ENCODE results near the gene CD4. TPM values are rescaled to one million over a fixed set of nuclear protein-coding genes. Genes with fewer than 3 reads are reported as not detected.

Gene CD4
- total RNA-seq, 1 experiment from 2014 or later = 0.42 TPM

DNA sequence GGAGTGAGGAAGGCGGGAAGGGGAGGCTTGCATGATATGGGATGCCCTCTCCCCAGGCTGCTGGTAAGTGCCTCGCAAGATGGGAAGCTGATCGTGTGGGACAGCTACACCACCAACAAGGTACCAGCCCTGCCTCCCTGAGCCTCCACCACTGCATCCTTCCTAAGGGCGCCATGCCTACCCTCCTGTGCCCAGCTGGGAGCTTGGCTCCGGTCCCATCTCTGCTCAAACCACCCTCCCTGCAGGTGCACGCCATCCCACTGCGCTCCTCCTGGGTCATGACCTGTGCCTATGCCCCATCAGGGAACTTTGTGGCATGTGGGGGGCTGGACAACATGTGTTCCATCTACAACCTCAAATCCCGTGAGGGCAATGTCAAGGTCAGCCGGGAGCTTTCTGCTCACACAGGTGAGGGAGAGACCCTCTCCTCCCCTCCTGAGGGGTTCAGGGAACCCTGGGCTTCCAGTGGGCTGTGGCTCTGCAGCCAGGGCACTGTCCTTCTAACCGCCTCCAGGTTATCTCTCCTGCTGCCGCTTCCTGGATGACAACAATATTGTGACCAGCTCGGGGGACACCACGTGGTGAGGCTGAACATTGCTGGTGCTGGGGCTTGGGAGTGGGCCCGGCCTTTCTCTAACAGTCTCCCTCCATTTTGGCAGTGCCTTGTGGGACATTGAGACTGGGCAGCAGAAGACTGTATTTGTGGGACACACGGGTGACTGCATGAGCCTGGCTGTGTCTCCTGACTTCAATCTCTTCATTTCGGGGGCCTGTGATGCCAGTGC, 54.0 kb downstream of the CD4 start (continued):
- no peak for TF ChIP-seq RAD21 (IDR thresholded peaks at IDR 0.05; ENCODE audit: low read depth)
- no peak for TF ChIP-seq YY1 (IDR thresholded peaks at IDR 0.05; ENCODE audit: extremely low read depth, insufficient replicate concordance, low read depth, low read length)
- no peak for TF ChIP-seq JUND (IDR thresholded peaks at IDR 0.05)
- TF ChIP-seq ZNF274 (IDR thresholded peaks at IDR 0.05; ENCODE audit: low read depth, low read length) = no peak

DNA sequence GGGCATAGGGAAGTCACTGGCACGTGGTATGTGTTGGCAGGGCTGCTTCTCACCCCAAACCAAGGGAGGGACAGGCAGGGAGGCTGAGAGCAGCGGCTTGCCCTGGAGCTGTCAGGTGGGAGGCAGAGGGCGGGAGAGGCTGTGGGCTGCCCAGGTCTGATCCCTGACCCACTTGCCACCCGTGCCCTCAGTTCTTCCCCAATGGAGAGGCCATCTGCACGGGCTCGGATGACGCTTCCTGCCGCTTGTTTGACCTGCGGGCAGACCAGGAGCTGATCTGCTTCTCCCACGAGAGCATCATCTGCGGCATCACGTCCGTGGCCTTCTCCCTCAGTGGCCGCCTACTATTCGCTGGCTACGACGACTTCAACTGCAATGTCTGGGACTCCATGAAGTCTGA, 56.1 kb downstream of the CD4 start:
- H3K4me3 ChIP-seq (replicated peaks in 1 of 2; ENCODE audit: low read depth in 1 of 2, low read length in 2 of 2) = no peak overlapping the region
- H3K9ac ChIP-seq (ENCODE audit: low read length) = no peak overlapping the region
- no peak for ATAC-seq
- no peaks in the 10 kb centered on the region for H3K9me2 ChIP-seq (ENCODE audit: insufficient read depth)
- no peaks in the 10 kb centered on the region for H3K27me3 ChIP-seq (ENCODE audit: insufficient read depth, low read length)
- no TSS peak for BruUV-seq (replicated peaks)
- intact Hi-C loops (cut with micrococcal nuclease) = no loop called here
- H2AFZ ChIP-seq (ENCODE audit: low read depth, low read length, poor library complexity, severe bottlenecking) = no peak overlapping the region
- H3K9me3 ChIP-seq (ENCODE audit: control insufficient read depth in 1 of 2, insufficient read depth in 1 of 2, low read depth in 1 of 2, low read length in 2 of 2) = no peaks in the 10 kb centered on the region
- peaks cover 25 to 44% of the 10 kb centered on the region in 2 experiments; a peak in 3 of 4 replicates for H3K36me3 ChIP-seq (ENCODE audit: control insufficient read depth in 1 of 2, insufficient read depth in 2 of 2, low read length in 2 of 2)
- peaks cover 5 to 8% of the 10 kb centered on the region in 2 experiments for H3K4me1 ChIP-seq (ENCODE audit: control insufficient read depth in 1 of 2, insufficient read depth in 2 of 2, low read length in 2 of 2)
- ChIA-PET RAD21 (ENCODE audit: low non-redundant PET in 1 of 2, low total read pairs in 2 of 2, uncharacterized antibody in 2 of 2, unreplicated experiment in 2 of 2) (no interaction called here), POLR2A (no interaction called here), CTCF (no interaction called here)
- DNase-seq (ENCODE audit: low read depth, low spot score) = no peak
- H3K27ac ChIP-seq (ENCODE audit: low read depth, low read length) = no peak overlapping the region
- H3K4me2 ChIP-seq (ENCODE audit: low read length) = no peak overlapping the region
- peaks cover 12% of the 10 kb centered on the region for H3K79me2 ChIP-seq (ENCODE audit: insufficient read depth, low read length)
- TF ChIP-seq SP1 (IDR thresholded peaks at IDR 0.05; ENCODE audit: low read depth) (no peak), EGR1 (IDR thresholded peaks at IDR 0.05; ENCODE audit: low read depth) (no peak), YY1 (IDR thresholded peaks at IDR 0.05; ENCODE audit: extremely low read depth, insufficient replicate concordance, low read depth, low read length) (no peak), ELF1 (IDR thresholded peaks at IDR 0.05; ENCODE audit: borderline replicate concordance, low read depth) (no peak)
- TF ChIP-seq, protein P1, sequence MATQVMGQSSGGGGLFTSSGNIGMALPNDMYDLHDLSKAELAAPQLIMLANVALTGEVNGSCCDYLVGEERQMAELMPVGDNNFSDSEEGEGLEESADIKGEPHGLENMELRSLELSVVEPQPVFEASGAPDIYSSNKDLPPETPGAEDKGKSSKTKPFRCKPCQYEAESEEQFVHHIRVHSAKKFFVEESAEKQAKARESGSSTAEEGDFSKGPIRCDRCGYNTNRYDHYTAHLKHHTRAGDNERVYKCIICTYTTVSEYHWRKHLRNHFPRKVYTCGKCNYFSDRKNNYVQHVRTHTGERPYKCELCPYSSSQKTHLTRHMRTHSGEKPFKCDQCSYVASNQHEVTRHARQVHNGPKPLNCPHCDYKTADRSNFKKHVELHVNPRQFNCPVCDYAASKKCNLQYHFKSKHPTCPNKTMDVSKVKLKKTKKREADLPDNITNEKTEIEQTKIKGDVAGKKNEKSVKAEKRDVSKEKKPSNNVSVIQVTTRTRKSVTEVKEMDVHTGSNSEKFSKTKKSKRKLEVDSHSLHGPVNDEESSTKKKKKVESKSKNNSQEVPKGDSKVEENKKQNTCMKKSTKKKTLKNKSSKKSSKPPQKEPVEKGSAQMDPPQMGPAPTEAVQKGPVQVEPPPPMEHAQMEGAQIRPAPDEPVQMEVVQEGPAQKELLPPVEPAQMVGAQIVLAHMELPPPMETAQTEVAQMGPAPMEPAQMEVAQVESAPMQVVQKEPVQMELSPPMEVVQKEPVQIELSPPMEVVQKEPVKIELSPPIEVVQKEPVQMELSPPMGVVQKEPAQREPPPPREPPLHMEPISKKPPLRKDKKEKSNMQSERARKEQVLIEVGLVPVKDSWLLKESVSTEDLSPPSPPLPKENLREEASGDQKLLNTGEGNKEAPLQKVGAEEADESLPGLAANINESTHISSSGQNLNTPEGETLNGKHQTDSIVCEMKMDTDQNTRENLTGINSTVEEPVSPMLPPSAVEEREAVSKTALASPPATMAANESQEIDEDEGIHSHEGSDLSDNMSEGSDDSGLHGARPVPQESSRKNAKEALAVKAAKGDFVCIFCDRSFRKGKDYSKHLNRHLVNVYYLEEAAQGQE (IDR thresholded peaks at IDR 0.05; ENCODE audit: low read depth) = no peak
- H4K20me1 ChIP-seq (ENCODE audit: insufficient read depth) = no peaks in the 10 kb centered on the region
